Measurements from ENCODE around the gene CFAP100. TPM values are rescaled to one million over a fixed set of nuclear protein-coding genes. Genes with fewer than 3 reads are reported as not detected.

The CFAP100 gene
- total RNA-seq, 4 donors from 2014 or later, result not detected

DNA sequence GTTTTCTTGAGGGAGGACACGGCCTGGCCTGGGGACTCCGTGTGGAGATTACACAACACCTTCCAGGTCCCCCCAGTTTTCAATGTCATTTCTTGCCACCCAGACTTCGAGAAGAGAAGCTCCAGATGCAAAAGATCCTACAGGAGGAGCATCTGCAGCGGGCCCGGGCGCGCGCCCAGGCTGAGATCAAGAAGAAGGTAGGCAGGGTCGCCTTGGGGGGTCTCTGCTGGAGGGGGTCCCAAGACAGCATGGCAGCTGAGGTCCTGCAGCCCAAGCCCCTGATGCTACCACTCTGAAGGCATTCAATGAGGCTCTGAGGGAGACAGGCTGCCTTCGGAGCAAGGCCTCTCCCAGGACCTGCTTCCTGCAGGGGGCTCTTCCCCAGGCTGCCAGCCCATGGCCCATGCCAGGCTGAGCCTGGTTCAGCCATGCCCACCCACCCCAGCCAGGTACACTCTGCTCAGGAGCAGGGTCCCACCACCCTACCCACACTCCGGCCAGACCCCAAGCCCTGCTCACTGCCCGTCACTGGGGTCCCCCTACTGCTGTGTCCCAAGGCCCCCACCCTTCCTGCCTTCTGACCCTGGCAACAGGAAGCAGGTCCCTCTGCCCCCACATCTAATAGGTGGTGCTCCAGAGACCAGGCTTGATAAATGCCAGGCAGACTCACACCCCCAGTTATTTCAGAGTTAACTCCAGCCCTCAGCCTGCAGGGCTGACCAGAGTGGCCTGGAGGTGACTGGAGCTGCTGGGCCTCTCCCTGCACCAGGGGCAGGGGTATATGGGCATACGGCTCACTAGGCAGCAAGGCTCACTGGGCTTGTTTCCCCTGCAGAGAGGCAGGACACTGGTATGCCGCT is 41.0 kb downstream of the CFAP100 start:
- in situ Hi-C loops (cut with MboI; ENCODE audit: low pct_ligation_motif_present in 1 of 4, low pct_unique_long_range_greater_than_20kb in 1 of 4, low sequenced_read_pairs in 3 of 4) (no loop called here), intact Hi-C loops (cut with DNase I; ENCODE audit: low total_unique reads) (no loop called here)
- TF ChIP-seq POLR2AphosphoS5 (IDR thresholded peaks at IDR 0.05) (no peak), POLR2A (IDR thresholded peaks at IDR 0.05) (no peak), EP300 (IDR thresholded peaks at IDR 0.05; ENCODE audit: low read depth) (no peak)
- TF ChIP-seq, protein P1, sequence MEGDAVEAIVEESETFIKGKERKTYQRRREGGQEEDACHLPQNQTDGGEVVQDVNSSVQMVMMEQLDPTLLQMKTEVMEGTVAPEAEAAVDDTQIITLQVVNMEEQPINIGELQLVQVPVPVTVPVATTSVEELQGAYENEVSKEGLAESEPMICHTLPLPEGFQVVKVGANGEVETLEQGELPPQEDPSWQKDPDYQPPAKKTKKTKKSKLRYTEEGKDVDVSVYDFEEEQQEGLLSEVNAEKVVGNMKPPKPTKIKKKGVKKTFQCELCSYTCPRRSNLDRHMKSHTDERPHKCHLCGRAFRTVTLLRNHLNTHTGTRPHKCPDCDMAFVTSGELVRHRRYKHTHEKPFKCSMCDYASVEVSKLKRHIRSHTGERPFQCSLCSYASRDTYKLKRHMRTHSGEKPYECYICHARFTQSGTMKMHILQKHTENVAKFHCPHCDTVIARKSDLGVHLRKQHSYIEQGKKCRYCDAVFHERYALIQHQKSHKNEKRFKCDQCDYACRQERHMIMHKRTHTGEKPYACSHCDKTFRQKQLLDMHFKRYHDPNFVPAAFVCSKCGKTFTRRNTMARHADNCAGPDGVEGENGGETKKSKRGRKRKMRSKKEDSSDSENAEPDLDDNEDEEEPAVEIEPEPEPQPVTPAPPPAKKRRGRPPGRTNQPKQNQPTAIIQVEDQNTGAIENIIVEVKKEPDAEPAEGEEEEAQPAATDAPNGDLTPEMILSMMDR (IDR thresholded peaks at IDR 0.05), result no peak
- no peak overlapping the region for H3K27ac ChIP-seq
- H3K9me3 ChIP-seq, result no peaks in the 10 kb centered on the region
- H3K4me1 ChIP-seq, result no peaks in the 10 kb centered on the region
- WGBS, 2 donors (ENCODE audit: low coverage in 1 of 2), result 93% methylated on average over 14 of the region's 14 CpGs; no CpG with 5 or more reads in 1 of the 2 donors
- peaks cover 0 to 9% (median 2%) of the 10 kb centered on the region in 4 donors for H3K36me3 ChIP-seq
- no peak for DNase-seq
- no peaks in the 10 kb centered on the region for H3K27me3 ChIP-seq
- no peak overlapping the region for H3K4me3 ChIP-seq

DNA sequence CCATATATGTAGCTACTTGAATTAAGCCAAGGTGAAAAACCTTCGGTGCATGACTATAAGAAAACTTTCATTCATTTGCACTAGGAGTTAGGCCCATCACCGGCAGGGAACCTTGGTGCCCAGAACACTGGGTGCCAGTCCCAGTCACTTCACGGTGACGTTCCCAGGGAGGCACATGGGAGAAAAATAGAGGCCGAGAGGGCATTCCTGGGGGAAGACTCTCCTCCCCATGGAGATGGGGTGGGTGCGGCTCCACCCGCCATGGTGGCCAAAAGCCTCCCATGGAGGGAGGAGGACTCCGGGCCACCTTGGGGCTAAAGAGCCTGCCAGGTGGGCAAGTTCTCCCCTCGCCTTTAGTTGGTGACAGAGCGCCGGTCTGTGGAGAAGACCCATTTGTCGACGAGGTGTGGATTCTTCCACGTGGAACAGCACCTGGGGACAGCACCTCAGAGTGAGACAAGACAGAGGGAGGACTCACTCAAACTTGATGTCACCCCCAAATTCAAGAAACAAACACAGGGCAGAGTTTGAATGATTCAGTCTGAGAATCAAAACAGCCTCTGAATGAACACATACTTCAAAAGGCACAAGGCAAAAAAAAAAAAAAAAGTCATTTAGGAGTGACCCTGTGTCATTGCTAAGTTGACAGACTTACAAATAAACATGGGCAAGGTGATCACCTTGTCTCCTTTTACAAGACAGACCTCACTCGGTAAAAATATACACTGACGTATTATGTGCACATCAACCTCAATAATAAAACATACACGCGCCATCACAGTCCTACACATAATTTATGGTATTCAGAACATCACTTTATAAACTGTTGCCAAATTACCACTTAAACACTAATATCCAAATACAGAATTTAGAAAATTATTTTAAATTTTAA is 42.4 kb downstream of the CFAP100 start:
- WGBS, 2 donors (ENCODE audit: low coverage in 1 of 2), result 86 to 91% methylated on average over 8 to 18 of the region's 18 CpGs
- peaks cover 0 to 9% (median 2%) of the 10 kb centered on the region in 4 donors for H3K36me3 ChIP-seq
- H3K4me1 ChIP-seq, result no peaks in the 10 kb centered on the region
- TF ChIP-seq POLR2AphosphoS5 (IDR thresholded peaks at IDR 0.05), result no peak
- TF ChIP-seq POLR2A (IDR thresholded peaks at IDR 0.05), result no peak
- TF ChIP-seq, protein P1 (IDR thresholded peaks at IDR 0.05), result no peak
- TF ChIP-seq EP300 (IDR thresholded peaks at IDR 0.05; ENCODE audit: low read depth), result no peak
- H3K27me3 ChIP-seq, result no peaks in the 10 kb centered on the region
- intact Hi-C loops (cut with DNase I; ENCODE audit: low total_unique reads), result no loop called here
- H3K9me3 ChIP-seq, result no peaks in the 10 kb centered on the region
- no peak overlapping the region for H3K4me3 ChIP-seq
- in situ Hi-C loops (cut with MboI; ENCODE audit: low pct_ligation_motif_present in 1 of 4, low pct_unique_long_range_greater_than_20kb in 1 of 4, low sequenced_read_pairs in 3 of 4), result no loop called here
- no peak for DNase-seq
- H3K27ac ChIP-seq, result no peak overlapping the region

DNA sequence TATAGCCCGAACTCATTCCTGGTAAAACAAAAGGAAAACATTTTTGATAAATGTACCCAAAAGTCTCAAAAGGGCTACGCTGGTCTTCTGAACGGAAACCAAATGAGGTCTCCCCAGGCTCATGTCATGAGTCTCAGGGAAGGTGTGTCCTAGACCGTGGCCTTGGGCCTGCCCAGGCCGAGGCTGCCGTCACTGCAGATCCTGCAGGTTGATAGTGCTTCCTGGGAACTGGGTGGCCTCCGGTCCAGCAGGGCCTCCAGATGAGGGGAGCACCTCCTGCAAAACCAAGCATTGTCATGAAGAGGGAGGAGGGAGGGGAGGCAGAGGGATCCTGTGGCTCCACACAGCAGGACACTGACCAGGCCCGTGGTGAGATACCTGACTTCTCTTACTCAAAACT is 43.5 kb downstream of the CFAP100 start:
- no peak overlapping the region for H3K27ac ChIP-seq
- in situ Hi-C loops (cut with MboI; ENCODE audit: low pct_ligation_motif_present in 1 of 4, low pct_unique_long_range_greater_than_20kb in 1 of 4, low sequenced_read_pairs in 3 of 4), result no loop called here
- H3K9me3 ChIP-seq, result no peaks in the 10 kb centered on the region
- DNase-seq, result no peak
- TF ChIP-seq EP300 (IDR thresholded peaks at IDR 0.05; ENCODE audit: low read depth), result no peak
- TF ChIP-seq, protein P1 (IDR thresholded peaks at IDR 0.05), result no peak
- intact Hi-C loops (cut with DNase I; ENCODE audit: low total_unique reads), result no loop called here
- H3K27me3 ChIP-seq, result no peaks in the 10 kb centered on the region
- no peak overlapping the region for H3K4me3 ChIP-seq
- no peaks in the 10 kb centered on the region for H3K4me1 ChIP-seq
- WGBS, 2 donors (ENCODE audit: low coverage in 1 of 2), result 91% methylated on average over 8 of the region's 8 CpGs; no CpG with 5 or more reads in 1 of the 2 donors
- H3K36me3 ChIP-seq, result peaks cover 0 to 9% (median 2%) of the 10 kb centered on the region in 4 donors

DNA sequence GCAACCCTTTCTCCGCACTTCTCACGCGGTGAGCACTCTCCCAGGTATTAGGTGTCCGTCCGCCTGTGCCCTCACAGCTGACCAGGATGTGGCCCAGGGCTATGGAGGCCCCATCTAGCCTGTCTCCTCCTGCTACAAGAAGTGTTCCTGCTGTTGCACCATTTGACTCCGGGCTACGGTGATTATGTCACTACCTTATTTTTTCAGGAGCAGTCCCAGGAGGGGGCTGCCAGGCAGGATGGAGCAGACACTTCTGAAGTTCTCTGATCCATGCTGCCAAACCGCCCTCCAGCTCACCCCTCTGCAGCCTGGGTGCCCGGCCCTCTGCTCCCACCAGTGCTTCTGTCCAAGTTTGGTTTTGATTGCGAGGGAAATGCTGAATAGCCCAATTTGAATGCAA is 44.0 kb downstream of the CFAP100 start:
- in situ Hi-C loops (cut with MboI; ENCODE audit: low pct_ligation_motif_present in 1 of 4, low pct_unique_long_range_greater_than_20kb in 1 of 4, low sequenced_read_pairs in 3 of 4) (no loop called here), intact Hi-C loops (cut with DNase I; ENCODE audit: low total_unique reads) (no loop called here)
- no peak overlapping the region for H3K27ac ChIP-seq
- H3K9me3 ChIP-seq, result no peaks in the 10 kb centered on the region
- H3K4me3 ChIP-seq, result no peak overlapping the region
- H3K36me3 ChIP-seq, result peaks cover 0 to 9% (median 2%) of the 10 kb centered on the region in 4 donors
- H3K4me1 ChIP-seq, result no peaks in the 10 kb centered on the region
- no peak for DNase-seq
- 94 to 100% methylated on average over 5 to 10 of the region's 10 CpGs for WGBS, 2 donors (ENCODE audit: low coverage in 1 of 2)
- no peaks in the 10 kb centered on the region for H3K27me3 ChIP-seq
- TF ChIP-seq POLR2A (IDR thresholded peaks at IDR 0.05), result no peak
- TF ChIP-seq, protein P1 (IDR thresholded peaks at IDR 0.05), result no peak
- no peak for TF ChIP-seq POLR2AphosphoS5 (IDR thresholded peaks at IDR 0.05)
- no peak for TF ChIP-seq EP300 (IDR thresholded peaks at IDR 0.05; ENCODE audit: low read depth)

Measured in transverse colon (tissue), 4 donors.